GM23338 (cell line): ENCODE data around the gene CSNK1A1L. TPM values are rescaled to one million over a fixed set of nuclear protein-coding genes. Genes with fewer than 3 reads are reported as not detected.

Experiments
- ATAC-seq: fragments of 200-7000 bp; cut with Tn5 transposase; 3 replicates; pipeline ENCODE4 v1.9.1; 2020
- DNase-seq: peaks from one replicate; pipeline ENCODE4 v3.0.0-alpha.2; 2015; ENCODE audit warnings: low spot score
- H2AFZ ChIP-seq: fragments of 200-600 bp; sonication (generic); 2 replicates; pipeline ENCODE4 v1.8.0; 2016; ENCODE audit warnings: antibody characterized with exemption, mild to moderate bottlenecking, moderate library complexity
- H3F3A ChIP-seq: fragments of 200-600 bp; sonication (generic); replicated peaks from 2 replicates; pipeline ENCODE4 v1.8.0; 2017; ENCODE audit warnings: antibody characterized with exemption, mixed run types, low read depth
- H3K27ac ChIP-seq: fragments of 200-600 bp; sonication (generic); 2 replicates; pipeline ENCODE4 v1.6.1; 2016; ENCODE audit warnings: low read depth
- H3K27me3 ChIP-seq: fragments of 200-600 bp; sonication (generic); 2 replicates; pipeline ENCODE4 v1.8.0; 2016; ENCODE audit warnings: mild to moderate bottlenecking, mixed run types, moderate library complexity; ENCODE audit not compliant: insufficient read depth
- H3K36me3 ChIP-seq: fragments of 200-600 bp; sonication (generic); 2 replicates; pipeline ENCODE4 v1.8.0; 2016; ENCODE audit warnings: mild to moderate bottlenecking; ENCODE audit not compliant: insufficient read depth
- H3K4me1 ChIP-seq: fragments of 200-600 bp; sonication (generic); 2 replicates; pipeline ENCODE4 v1.8.0; 2016; ENCODE audit warnings: mild to moderate bottlenecking, moderate library complexity; ENCODE audit not compliant: insufficient read depth
- H3K4me2 ChIP-seq: fragments of 200-600 bp; sonication (generic); 2 replicates; pipeline ENCODE4 v1.7.1; 2017; ENCODE audit warnings: mixed run types
- H3K4me3 ChIP-seq: fragments of 200-600 bp; sonication (generic); 2 replicates; pipeline ENCODE4 v1.6.1; 2016; ENCODE audit warnings: mixed run types
- H3K79me2 ChIP-seq: fragments of 200-600 bp; sonication (generic); replicated peaks from 2 replicates; pipeline ENCODE4 v1.8.0; 2017; ENCODE audit warnings: mild to moderate bottlenecking; ENCODE audit not compliant: insufficient read depth
- H3K9me2 ChIP-seq: fragments of 200-600 bp; sonication (generic); 2 replicates; pipeline ENCODE4 v1.8.0; 2017; ENCODE audit not compliant: insufficient read depth
- H4K20me1 ChIP-seq: fragments of 200-600 bp; sonication (generic); replicated peaks from 2 replicates; pipeline ENCODE4 v1.8.0; 2017; ENCODE audit warnings: mild to moderate bottlenecking; ENCODE audit not compliant: insufficient read depth
- H3K27ac Mint-ChIP-seq: 2 replicates; pipeline ENCODE4 v1.8.0; 2020; ENCODE audit warnings: inconsistent platforms, mild to moderate bottlenecking, moderate library complexity, mixed read lengths
- H3K27me3 Mint-ChIP-seq: 3 replicates; pipeline ENCODE4 v1.8.0; 2022; ENCODE audit warnings: low read depth, mild to moderate bottlenecking, moderate library complexity, mixed read lengths, inconsistent platforms; ENCODE audit not compliant: insufficient read depth, poor library complexity
- H3K36me3 Mint-ChIP-seq: 3 replicates; pipeline ENCODE4 v1.8.0; 2021; ENCODE audit warnings: low read depth, mild to moderate bottlenecking, inconsistent platforms, moderate library complexity, mixed read lengths
- H3K4me1 Mint-ChIP-seq: 3 replicates; pipeline ENCODE4 v1.8.0; 2020; ENCODE audit warnings: mild to moderate bottlenecking, inconsistent platforms, mixed read lengths
- H3K4me3 Mint-ChIP-seq: 3 replicates; pipeline ENCODE4 v1.8.0; 2021; ENCODE audit warnings: moderate library complexity, mild to moderate bottlenecking, inconsistent platforms, mixed read lengths
- H3K9me3 Mint-ChIP-seq: 3 replicates; pipeline ENCODE4 v1.8.0; 2020; ENCODE audit warnings: moderate library complexity, mild to moderate bottlenecking, inconsistent platforms, mixed read lengths
- EZH2 ChIP-seq: fragments of 200-600 bp; sonication (generic); IDR thresholded peaks from one replicate; pipeline ENCODE4 v1.8.0; 2017; ENCODE audit warnings: antibody characterized with exemption, mild to moderate bottlenecking, low read depth; ENCODE audit not compliant: unreplicated experiment
- JUNB ChIP-seq: IDR thresholded peaks from one replicate; pipeline ENCODE4 v1.6.1; 2016; ENCODE audit warnings: antibody characterized with exemption; ENCODE audit not compliant: unreplicated experiment
- POLR2AphosphoS5 ChIP-seq: IDR thresholded peaks from 2 replicates; pipeline ENCODE4 v1.6.1; 2016; ENCODE audit warnings: antibody characterized with exemption, low read depth
- STAT1 ChIP-seq: IDR thresholded peaks from one replicate; pipeline ENCODE4 v1.6.1; 2016; ENCODE audit warnings: antibody characterized with exemption; ENCODE audit not compliant: unreplicated experiment
- ZNF114 ChIP-seq: fragments of 250-450 bp; sonication (Bioruptor Pico); IDR thresholded peaks from 2 replicates; pipeline ENCODE4 v1.5.0; 2020; ENCODE audit warnings: mild to moderate bottlenecking, moderate library complexity
- polyA plus RNA-seq: library from polyadenylated mRNA; unstranded; fragments of >200 nt; fragmentation: Nextera tagmentation; extraction: Ambion mirVana; gene quantifications from 2 replicates; pipeline ENCODE4 v1.2.1, GENCODE V29; 2016
- total RNA-seq: library from RNA; depleted of rRNA; stranded (reverse); fragments of >200 nt; shearing (Covaris generic); gene quantifications from 2 replicates; pipeline ENCODE4 v1.2.3, GENCODE V29; 2014
- TF ChIP-seq, protein P1 (sequence below), 2 experiments: fragments of 200-600 bp in 1 of 2; sonication (generic) in 1 of 2; conservative IDR thresholded peaks; 2 replicates each; pipeline versions ENCODE4 v1.5.1 to v1.6.1; 2016 to 2017; ENCODE audit warnings: antibody characterized with exemption in 2 of 2, low read depth in 2 of 2, mild to moderate bottlenecking in 2 of 2, moderate library complexity in 1 of 2
- TF ChIP-seq, protein P2 (sequence below): IDR thresholded peaks from one replicate; pipeline ENCODE4 v1.6.1; 2018; ENCODE audit warnings: antibody characterized with exemption; ENCODE audit not compliant: unreplicated experiment
- TF ChIP-seq, protein P3 (sequence below): IDR thresholded peaks from 2 replicates; pipeline ENCODE4 v1.6.1; 2016; ENCODE audit warnings: antibody characterized with exemption

CSNK1A1L gene
- total and polyA plus RNA-seq, 2 experiments from 2014 or later, result not detected

DNA sequence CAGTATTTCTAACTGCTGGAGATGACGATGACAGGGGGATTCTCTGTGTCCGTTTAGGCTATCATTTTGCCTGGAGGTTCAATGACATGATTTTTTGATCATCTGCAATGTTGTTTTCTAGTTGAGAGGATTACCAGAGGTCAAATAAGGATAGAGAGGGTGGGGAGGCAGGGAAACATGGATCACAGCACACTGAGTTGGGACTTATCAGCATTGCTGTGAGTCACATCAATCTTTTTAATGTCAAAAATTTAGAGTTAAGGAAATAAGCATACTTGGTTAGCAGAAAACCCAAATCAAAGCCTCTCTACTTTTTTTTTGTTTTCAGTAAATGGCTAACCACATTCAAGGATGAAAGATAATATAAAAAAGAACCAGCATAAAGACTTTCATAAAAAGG is 43.0 kb upstream of the CSNK1A1L start:
- no peaks in the 10 kb centered on the region for H3K9me3 Mint-ChIP-seq
- no peak overlapping the region for H3K27ac Mint-ChIP-seq
- DNase-seq (no peak), ATAC-seq (no peak)
- Histone ChIP-seq H4K20me1 (no peaks in the 10 kb centered on the region), H3K9me2 (no peaks in the 10 kb centered on the region), H3K4me3 (no peak overlapping the region), H3F3A (no peaks in the 10 kb centered on the region), H3K27me3 (no peaks in the 10 kb centered on the region), H3K27ac (no peak overlapping the region), H3K36me3 (no peaks in the 10 kb centered on the region), H3K4me2 (no peak overlapping the region), H2AFZ (no peak overlapping the region), H3K79me2 (no peaks in the 10 kb centered on the region), H3K4me1 (no peaks in the 10 kb centered on the region)
- H3K4me1 Mint-ChIP-seq, result no peaks in the 10 kb centered on the region
- TF ChIP-seq ZNF114 (CRISPR knock-in tag) (no peak), STAT1 (no peak), EZH2 (no peak), JUNB (no peak)
- no peak overlapping the region for H3K4me3 Mint-ChIP-seq
- no peaks in the 10 kb centered on the region for H3K27me3 Mint-ChIP-seq
- H3K36me3 Mint-ChIP-seq, result no peaks in the 10 kb centered on the region; the same call in 2 of the 3 replicates

DNA sequence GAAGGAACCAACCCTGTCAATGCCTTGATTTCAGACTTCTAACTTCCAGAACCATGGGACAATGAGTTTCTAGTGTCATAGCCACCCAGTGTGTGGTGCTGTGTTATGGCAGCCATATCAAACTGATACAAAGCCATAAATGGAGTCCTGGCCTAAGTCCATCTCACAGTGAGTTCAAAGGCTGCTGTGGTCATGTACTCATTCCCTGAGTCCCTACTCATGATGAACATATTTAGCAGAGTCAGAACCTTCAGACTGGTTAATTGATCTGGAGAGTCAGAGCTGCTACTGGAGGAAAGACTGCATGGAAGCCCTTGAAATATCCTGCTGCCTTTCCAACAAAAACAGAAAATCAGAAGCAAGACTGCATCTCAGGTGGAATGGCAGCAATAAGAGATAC is 39.2 kb upstream of the CSNK1A1L start:
- Histone ChIP-seq H3F3A (no peaks in the 10 kb centered on the region), H3K4me2 (no peak overlapping the region), H3K9me2 (no peaks in the 10 kb centered on the region), H3K4me3 (no peak overlapping the region), H3K27me3 (no peaks in the 10 kb centered on the region), H3K79me2 (no peaks in the 10 kb centered on the region), H4K20me1 (no peaks in the 10 kb centered on the region), H3K4me1 (no peaks in the 10 kb centered on the region), H2AFZ (no peak overlapping the region), H3K27ac (no peak overlapping the region), H3K36me3 (no peaks in the 10 kb centered on the region)
- Mint-ChIP-seq H3K27me3 (no peaks in the 10 kb centered on the region), H3K4me3 (no peak overlapping the region), H3K9me3 (no peaks in the 10 kb centered on the region), H3K27ac (no peak overlapping the region), H3K36me3 (no peaks in the 10 kb centered on the region), H3K4me1 (no peaks in the 10 kb centered on the region)
- DNase-seq (no peak), ATAC-seq (no peak)
- no peak for TF ChIP-seq POLR2AphosphoS5
- TF ChIP-seq EZH2, result no peak
- TF ChIP-seq STAT1, result no peak

DNA sequence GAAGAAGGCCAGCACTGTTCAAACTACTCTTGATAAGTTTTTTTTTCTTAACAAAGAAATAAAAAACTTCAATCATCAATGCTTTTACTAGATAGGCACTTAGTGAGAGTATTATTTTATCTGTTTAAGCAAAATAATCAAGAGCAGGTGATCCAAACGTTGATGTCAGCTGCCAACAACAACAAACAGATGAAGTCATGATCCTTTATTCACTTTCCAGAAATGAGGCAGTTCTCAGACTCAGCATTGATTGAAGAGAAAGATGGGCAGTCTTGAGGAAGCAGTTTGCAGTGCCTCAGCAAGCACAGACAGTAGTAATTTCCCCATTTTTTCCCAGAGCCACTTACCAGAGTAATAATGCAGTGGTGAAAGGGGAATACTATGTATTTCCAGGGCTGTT is 38.4 kb upstream of the CSNK1A1L start:
- H3K36me3 Mint-ChIP-seq, result no peaks in the 10 kb centered on the region

More for the DNA sequence above, 38.4 kb upstream of the CSNK1A1L start:
- H3K27ac Mint-ChIP-seq, result no peak overlapping the region
- H3K9me2 ChIP-seq, result no peaks in the 10 kb centered on the region
- no peaks in the 10 kb centered on the region for H3K27me3 Mint-ChIP-seq
- H3K4me2 ChIP-seq, result no peak overlapping the region
- ATAC-seq, result no peak
- TF ChIP-seq EZH2, result no peak
- TF ChIP-seq, protein P1, sequence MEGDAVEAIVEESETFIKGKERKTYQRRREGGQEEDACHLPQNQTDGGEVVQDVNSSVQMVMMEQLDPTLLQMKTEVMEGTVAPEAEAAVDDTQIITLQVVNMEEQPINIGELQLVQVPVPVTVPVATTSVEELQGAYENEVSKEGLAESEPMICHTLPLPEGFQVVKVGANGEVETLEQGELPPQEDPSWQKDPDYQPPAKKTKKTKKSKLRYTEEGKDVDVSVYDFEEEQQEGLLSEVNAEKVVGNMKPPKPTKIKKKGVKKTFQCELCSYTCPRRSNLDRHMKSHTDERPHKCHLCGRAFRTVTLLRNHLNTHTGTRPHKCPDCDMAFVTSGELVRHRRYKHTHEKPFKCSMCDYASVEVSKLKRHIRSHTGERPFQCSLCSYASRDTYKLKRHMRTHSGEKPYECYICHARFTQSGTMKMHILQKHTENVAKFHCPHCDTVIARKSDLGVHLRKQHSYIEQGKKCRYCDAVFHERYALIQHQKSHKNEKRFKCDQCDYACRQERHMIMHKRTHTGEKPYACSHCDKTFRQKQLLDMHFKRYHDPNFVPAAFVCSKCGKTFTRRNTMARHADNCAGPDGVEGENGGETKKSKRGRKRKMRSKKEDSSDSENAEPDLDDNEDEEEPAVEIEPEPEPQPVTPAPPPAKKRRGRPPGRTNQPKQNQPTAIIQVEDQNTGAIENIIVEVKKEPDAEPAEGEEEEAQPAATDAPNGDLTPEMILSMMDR (conservative IDR thresholded peaks at IDR 0.05; ENCODE audit: low read depth in 2 of 2), result no peak
- TF ChIP-seq, protein P2, sequence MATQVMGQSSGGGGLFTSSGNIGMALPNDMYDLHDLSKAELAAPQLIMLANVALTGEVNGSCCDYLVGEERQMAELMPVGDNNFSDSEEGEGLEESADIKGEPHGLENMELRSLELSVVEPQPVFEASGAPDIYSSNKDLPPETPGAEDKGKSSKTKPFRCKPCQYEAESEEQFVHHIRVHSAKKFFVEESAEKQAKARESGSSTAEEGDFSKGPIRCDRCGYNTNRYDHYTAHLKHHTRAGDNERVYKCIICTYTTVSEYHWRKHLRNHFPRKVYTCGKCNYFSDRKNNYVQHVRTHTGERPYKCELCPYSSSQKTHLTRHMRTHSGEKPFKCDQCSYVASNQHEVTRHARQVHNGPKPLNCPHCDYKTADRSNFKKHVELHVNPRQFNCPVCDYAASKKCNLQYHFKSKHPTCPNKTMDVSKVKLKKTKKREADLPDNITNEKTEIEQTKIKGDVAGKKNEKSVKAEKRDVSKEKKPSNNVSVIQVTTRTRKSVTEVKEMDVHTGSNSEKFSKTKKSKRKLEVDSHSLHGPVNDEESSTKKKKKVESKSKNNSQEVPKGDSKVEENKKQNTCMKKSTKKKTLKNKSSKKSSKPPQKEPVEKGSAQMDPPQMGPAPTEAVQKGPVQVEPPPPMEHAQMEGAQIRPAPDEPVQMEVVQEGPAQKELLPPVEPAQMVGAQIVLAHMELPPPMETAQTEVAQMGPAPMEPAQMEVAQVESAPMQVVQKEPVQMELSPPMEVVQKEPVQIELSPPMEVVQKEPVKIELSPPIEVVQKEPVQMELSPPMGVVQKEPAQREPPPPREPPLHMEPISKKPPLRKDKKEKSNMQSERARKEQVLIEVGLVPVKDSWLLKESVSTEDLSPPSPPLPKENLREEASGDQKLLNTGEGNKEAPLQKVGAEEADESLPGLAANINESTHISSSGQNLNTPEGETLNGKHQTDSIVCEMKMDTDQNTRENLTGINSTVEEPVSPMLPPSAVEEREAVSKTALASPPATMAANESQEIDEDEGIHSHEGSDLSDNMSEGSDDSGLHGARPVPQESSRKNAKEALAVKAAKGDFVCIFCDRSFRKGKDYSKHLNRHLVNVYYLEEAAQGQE, result no peak
- TF ChIP-seq, protein P3, sequence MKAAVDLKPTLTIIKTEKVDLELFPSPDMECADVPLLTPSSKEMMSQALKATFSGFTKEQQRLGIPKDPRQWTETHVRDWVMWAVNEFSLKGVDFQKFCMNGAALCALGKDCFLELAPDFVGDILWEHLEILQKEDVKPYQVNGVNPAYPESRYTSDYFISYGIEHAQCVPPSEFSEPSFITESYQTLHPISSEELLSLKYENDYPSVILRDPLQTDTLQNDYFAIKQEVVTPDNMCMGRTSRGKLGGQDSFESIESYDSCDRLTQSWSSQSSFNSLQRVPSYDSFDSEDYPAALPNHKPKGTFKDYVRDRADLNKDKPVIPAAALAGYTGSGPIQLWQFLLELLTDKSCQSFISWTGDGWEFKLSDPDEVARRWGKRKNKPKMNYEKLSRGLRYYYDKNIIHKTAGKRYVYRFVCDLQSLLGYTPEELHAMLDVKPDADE, result no peak
- H3K27ac ChIP-seq, result no peak overlapping the region
- no peaks in the 10 kb centered on the region for H3K27me3 ChIP-seq
- no peaks in the 10 kb centered on the region for H3K9me3 Mint-ChIP-seq
- H2AFZ ChIP-seq, result no peak overlapping the region
- no peaks in the 10 kb centered on the region for H4K20me1 ChIP-seq
- H3K4me1 ChIP-seq, result no peaks in the 10 kb centered on the region
- H3K4me3 Mint-ChIP-seq, result no peak overlapping the region
- no peaks in the 10 kb centered on the region for H3K4me1 Mint-ChIP-seq
- H3K79me2 ChIP-seq, result no peaks in the 10 kb centered on the region
- DNase-seq, result no peak
- no peaks in the 10 kb centered on the region for H3K36me3 ChIP-seq
- no peak overlapping the region for H3K4me3 ChIP-seq
- H3F3A ChIP-seq, result no peaks in the 10 kb centered on the region
